Karpas-422 (cell line): ENCODE data around the gene PACRG. TPM values are rescaled to one million over a fixed set of nuclear protein-coding genes. Genes with fewer than 3 reads are reported as not detected.

Experiments
- DNase-seq: peaks from one replicate; pipeline ENCODE4 v3.0.0-alpha.2; 2015
- H2AFZ ChIP-seq: fragments of 200-600 bp; sonication (generic); 2 replicates; pipeline ENCODE4 v1.6.1; 2014; ENCODE audit warnings: antibody characterized with exemption, low read length, mixed read lengths
- H3K27ac ChIP-seq: fragments of 200-600 bp; sonication (generic); 2 replicates; pipeline ENCODE4 v1.5.1; 2014; ENCODE audit warnings: mild to moderate bottlenecking, low read length, moderate library complexity
- H3K27me3 ChIP-seq: fragments of 200-600 bp; sonication (generic); 2 replicates; pipeline ENCODE4 v1.6.1; 2014; ENCODE audit warnings: low read length, mixed read lengths
- H3K36me3 ChIP-seq: fragments of 200-600 bp; sonication (generic); 2 replicates; pipeline ENCODE4 v1.6.1; 2014; ENCODE audit warnings: low read length, mixed read lengths; ENCODE audit not compliant: insufficient read depth
- H3K4me1 ChIP-seq: fragments of 200-600 bp; sonication (generic); 2 replicates; pipeline ENCODE4 v1.6.1; 2014; ENCODE audit warnings: mild to moderate bottlenecking, low read length, mixed read lengths
- H3K4me2 ChIP-seq: fragments of 200-600 bp; sonication (generic); 2 replicates; pipeline ENCODE4 v1.6.1; 2014; ENCODE audit warnings: low read length, low read depth, mild to moderate bottlenecking; ENCODE audit not compliant: poor library complexity, severe bottlenecking
- H3K4me3 ChIP-seq: fragments of 200-600 bp; sonication (generic); 2 replicates; pipeline ENCODE4 v1.5.1; 2014; ENCODE audit warnings: mild to moderate bottlenecking, antibody characterized with exemption, low read length, mixed read lengths
- H3K79me2 ChIP-seq: fragments of 200-600 bp; sonication (generic); 2 replicates; pipeline ENCODE4 v1.6.1; 2014; ENCODE audit warnings: mild to moderate bottlenecking, low read length, mixed read lengths
- H3K9ac ChIP-seq: fragments of 200-600 bp; sonication (generic); 2 replicates; pipeline ENCODE4 v1.6.0; 2014; ENCODE audit warnings: low read length
- H3K9me2 ChIP-seq: fragments of 200-600 bp; sonication (generic), shearing (Covaris generic); replicated peaks from 2 replicates; pipeline ENCODE4 v1.6.0; 2014; ENCODE audit warnings: mild to moderate bottlenecking, low read length, moderate library complexity; ENCODE audit not compliant: insufficient read depth
- H3K9me3 ChIP-seq: fragments of 300-700, 200-600 bp; sonication (generic); 2 replicates; pipeline ENCODE4 v1.6.1; 2014; ENCODE audit warnings: low read length, mixed read lengths
- H4K20me1 ChIP-seq: fragments of 200-600 bp; sonication (generic); 2 replicates; pipeline ENCODE4 v1.6.1; 2014; ENCODE audit warnings: mild to moderate bottlenecking, antibody characterized with exemption, low read length, low read depth; ENCODE audit not compliant: insufficient read depth
- total RNA-seq: library from RNA; depleted of rRNA; stranded (reverse); fragments of >200 nt; shearing (Covaris generic); gene quantifications from 2 replicates; pipeline ENCODE4 v1.2.3, GENCODE V29; 2014; ENCODE audit warnings: low replicate concordance

PACRG gene
- total RNA-seq, 1 experiment from 2014 or later = not detected

DNA sequence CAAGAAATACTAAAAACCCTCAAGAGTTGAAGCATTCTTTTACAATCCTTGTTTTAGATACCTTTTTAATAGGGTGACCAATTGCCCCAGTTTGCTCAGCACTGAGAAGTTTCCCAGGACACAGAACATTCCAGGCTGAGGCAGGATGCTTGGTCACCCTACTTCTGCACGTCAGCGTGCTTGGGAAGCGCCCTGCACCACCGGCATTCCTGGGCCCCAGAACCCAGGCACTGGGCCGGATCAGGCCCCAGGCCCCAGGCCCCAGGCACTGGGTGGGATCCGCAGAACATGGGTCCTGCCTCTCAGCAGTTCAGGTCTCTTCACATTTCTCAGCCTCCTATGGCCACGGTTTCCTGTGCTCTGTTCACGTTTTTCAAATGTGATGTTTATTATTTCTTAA, 472.9 kb downstream of the PACRG start:
- no peaks in the 10 kb centered on the region for H3K9me2 ChIP-seq
- no peaks in the 10 kb centered on the region for H3K36me3 ChIP-seq
- no peak overlapping the region for H3K27ac ChIP-seq
- no peaks in the 10 kb centered on the region for H3K27me3 ChIP-seq
- no peak for DNase-seq
- no peaks in the 10 kb centered on the region for H3K4me1 ChIP-seq
- H3K9me3 ChIP-seq = peaks cover 3% of the 10 kb centered on the region; the same call in 1 of the 2 replicates
- no peak overlapping the region for H3K4me3 ChIP-seq
- H2AFZ ChIP-seq = no peak overlapping the region
- H3K9ac ChIP-seq = no peak overlapping the region
- H3K79me2 ChIP-seq = no peaks in the 10 kb centered on the region
- H4K20me1 ChIP-seq = no peaks in the 10 kb centered on the region
- H3K4me2 ChIP-seq = no peak overlapping the region

DNA sequence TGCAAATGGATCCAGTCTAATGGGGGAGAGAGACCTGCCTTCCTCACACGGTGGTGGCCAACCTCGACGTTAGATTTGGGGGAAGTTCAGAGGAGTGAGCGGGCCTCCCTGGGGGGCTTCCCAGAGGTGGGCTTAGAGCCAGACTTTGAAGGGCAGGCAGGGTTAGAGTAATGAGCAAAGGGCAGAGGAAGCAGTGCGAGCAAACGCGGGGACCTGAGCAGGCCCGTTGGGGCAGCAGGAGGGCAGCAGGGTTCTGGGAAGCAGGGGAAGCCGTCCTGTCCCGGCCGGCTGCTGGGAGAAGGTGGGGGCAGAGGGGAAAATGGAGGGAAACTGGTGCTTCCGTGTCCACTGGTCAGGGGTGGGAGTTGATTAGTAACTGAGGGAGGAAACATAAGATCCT, 474.1 kb downstream of the PACRG start:
- Histone ChIP-seq H2AFZ (no peak overlapping the region), H3K27me3 (no peaks in the 10 kb centered on the region), H3K27ac (no peak overlapping the region), H3K4me3 (no peak overlapping the region), H3K4me1 (no peaks in the 10 kb centered on the region), H3K79me2 (no peaks in the 10 kb centered on the region), H3K9ac (no peak overlapping the region), H3K4me2 (no peak overlapping the region), H3K9me3 (peaks cover 9% of the 10 kb centered on the region), H3K9me2 (no peaks in the 10 kb centered on the region), H4K20me1 (no peaks in the 10 kb centered on the region), H3K36me3 (no peaks in the 10 kb centered on the region)
- DNase-seq = no peak

DNA sequence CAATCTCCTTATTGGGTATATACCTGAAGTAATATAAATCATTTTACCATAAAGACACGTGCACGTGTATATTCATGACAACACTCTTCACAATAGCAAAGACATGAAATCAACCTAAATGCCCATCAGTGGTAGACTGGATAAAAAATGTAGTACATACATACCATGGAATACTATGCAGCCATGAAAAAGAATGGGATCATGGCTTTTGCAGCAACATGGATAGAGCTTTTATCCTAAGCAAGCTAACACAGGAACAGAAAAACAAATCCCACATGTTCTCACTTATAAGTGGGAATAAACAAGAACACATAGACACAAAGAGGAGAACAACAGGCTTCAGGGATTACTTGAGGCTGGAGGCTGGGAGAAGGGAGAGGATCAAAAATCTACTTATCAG, 478.4 kb downstream of the PACRG start:
- DNase-seq = no peak
- H4K20me1 ChIP-seq = no peaks in the 10 kb centered on the region
- no peak overlapping the region for H2AFZ ChIP-seq
- H3K4me1 ChIP-seq = no peaks in the 10 kb centered on the region
- no peaks in the 10 kb centered on the region for H3K27me3 ChIP-seq
- H3K79me2 ChIP-seq = no peaks in the 10 kb centered on the region
- no peak overlapping the region for H3K4me2 ChIP-seq
- H3K9me2 ChIP-seq = no peaks in the 10 kb centered on the region
- H3K4me3 ChIP-seq = no peak overlapping the region
- H3K27ac ChIP-seq = no peak overlapping the region
- H3K36me3 ChIP-seq = no peaks in the 10 kb centered on the region
- H3K9ac ChIP-seq = no peak overlapping the region
- peaks cover 16% of the 10 kb centered on the region for H3K9me3 ChIP-seq

DNA sequence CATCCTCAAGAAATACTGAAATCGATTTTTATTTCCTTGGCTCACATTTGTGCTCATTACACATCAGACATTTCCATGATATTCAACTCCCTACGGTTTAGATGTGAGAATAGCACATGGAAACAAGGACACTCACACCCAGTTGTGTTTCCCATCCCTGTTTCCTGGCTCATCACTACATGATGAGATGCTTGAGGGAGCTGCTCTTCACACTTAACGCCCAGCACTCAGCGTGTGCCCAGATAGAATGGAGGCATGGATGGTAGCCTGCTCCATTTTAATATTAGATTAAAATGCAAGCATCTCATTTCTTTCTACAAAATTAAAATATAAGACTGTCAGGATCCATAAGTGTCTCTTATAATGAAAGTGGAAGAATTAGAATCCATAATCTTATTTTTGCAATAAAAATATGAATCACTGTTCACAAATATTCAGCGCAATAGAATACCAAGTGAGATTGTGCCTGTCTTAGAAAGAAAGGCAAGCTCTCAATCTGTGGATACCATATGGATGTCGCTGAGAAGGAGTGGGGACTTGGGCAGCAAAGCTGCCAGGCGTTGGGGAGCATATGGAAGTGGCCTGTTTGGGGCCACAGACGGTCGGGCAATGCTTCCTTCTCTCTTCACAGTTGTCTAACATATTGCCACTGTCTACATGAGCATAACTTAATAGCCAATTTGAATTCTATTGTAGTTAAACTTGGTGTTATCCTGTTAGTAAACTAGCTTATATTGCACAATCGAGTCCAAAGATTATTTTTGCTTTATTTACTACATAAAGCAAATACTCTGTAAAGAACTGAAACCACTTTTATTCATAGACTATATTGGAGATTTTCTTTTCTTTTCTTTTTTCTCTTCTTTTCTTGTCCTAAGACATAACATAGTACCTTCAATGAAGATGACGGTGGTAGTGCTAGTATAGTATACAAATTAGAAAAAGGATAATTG, 479.9 kb downstream of the PACRG start:
- H3K79me2 ChIP-seq = no peaks in the 10 kb centered on the region

DNA sequence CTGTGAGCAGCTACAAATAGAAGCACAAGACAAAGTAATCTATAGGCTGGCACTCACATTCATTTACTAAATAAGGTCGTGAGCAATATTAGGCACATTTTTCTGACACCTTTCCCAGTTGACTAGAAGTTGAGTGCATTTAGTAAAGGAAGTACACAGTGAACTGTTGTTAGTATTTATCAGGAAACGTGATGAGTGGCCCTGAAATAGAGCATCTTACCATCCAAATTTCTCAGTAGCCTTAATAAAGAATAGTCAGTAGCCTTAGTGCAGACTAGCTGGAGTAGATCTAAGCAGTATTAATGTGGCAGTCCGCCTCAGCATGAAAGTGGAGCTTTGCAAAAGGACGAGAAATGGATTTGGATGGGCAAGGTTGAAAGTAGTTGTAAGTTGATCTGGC, 481.2 kb downstream of the PACRG start:
- Histone ChIP-seq H3K9me2 (no peaks in the 10 kb centered on the region), H3K27me3 (no peaks in the 10 kb centered on the region), H2AFZ (no peak overlapping the region), H3K4me3 (no peak overlapping the region), H3K9ac (no peak overlapping the region), H3K79me2 (no peaks in the 10 kb centered on the region), H4K20me1 (no peaks in the 10 kb centered on the region), H3K27ac (no peak overlapping the region), H3K36me3 (no peaks in the 10 kb centered on the region), H3K4me1 (no peaks in the 10 kb centered on the region), H3K4me2 (no peak overlapping the region), H3K9me3 (peaks cover 17% of the 10 kb centered on the region)
- DNase-seq = no peak

More for the DNA sequence above, 479.9 kb downstream of the PACRG start:
- no peak overlapping the region for H3K9ac ChIP-seq
- no peaks in the 10 kb centered on the region for H3K4me1 ChIP-seq
- DNase-seq = no peak
- H2AFZ ChIP-seq = no peak overlapping the region
- no peaks in the 10 kb centered on the region for H4K20me1 ChIP-seq
- H3K9me3 ChIP-seq = peaks cover 17% of the 10 kb centered on the region
- H3K27me3 ChIP-seq = no peaks in the 10 kb centered on the region
- no peak overlapping the region for H3K27ac ChIP-seq
- H3K9me2 ChIP-seq = no peaks in the 10 kb centered on the region
- H3K36me3 ChIP-seq = no peaks in the 10 kb centered on the region
- H3K4me2 ChIP-seq = no peak overlapping the region
- no peak overlapping the region for H3K4me3 ChIP-seq

DNA sequence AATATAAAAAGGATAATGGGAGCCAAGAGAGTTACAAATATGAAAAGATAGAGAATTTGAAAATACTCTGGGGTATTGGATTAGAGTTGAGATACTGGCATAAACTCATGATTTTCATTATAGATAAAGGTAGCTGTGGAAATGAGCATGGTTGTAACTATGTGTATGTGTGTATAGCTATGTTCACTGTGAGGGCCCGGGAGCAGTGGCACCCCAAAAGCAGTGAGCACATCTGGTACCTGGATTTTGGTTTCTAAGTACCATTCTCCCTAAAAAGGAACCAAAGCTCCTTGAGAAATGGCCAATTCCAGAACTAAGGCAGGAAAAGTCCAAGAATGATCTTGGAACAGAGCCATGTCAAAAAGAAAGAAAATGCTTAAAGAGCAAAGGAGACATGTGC, 484.3 kb downstream of the PACRG start:
- Histone ChIP-seq H4K20me1 (no peaks in the 10 kb centered on the region), H3K4me2 (no peak overlapping the region), H2AFZ (no peak overlapping the region), H3K9me3 (peaks cover 16% of the 10 kb centered on the region), H3K4me1 (no peaks in the 10 kb centered on the region), H3K79me2 (no peaks in the 10 kb centered on the region), H3K27me3 (no peaks in the 10 kb centered on the region), H3K9me2 (no peaks in the 10 kb centered on the region), H3K4me3 (no peak overlapping the region), H3K9ac (no peak overlapping the region), H3K27ac (no peak overlapping the region), H3K36me3 (no peaks in the 10 kb centered on the region)
- DNase-seq = no peak

DNA sequence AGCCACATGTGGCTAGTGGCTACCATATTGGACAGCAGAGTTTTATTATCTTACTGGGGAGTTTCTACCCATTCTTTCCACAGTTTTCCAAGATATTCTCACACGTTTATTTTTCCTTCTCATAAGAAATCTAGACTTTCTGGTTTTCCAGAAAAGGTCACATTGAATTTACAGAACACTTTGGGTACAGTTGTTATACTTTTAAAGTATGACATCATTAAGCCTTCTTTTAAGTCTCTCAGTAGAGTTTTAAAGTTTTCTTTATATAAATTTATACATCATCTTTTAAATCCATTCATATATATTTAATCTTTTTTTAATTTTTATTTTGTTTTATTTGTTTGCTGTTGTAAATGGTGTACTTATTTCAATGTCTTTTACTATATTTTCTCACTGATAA, 486.5 kb downstream of the PACRG start:
- Histone ChIP-seq H3K9me3 (peaks cover 11% of the 10 kb centered on the region), H3K4me2 (no peak overlapping the region)

DNA sequence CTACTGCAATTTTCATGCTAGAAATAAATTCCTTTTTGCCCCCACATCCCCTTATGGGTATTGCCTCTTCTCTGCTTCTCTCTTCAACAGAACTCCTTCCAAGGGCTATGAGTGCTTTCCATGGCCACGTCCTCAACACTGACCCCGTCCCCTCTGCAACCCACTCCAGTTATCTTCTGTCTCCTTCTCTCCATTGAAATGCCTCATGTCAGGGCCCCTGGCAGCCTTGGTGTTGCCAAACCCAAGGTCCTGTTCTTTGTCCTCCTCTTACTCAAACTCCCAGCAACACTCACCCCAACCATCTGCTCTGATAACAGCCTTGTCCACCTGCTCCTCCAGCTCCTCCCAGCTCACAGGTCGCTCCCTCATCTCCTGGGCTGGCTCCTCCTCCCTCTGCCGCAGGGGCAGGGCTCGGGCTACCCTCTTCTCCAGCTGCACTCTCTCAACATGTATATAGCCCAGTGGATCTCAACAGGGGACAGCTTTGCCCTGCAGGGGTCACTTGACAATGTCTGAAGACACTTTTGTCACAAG, 490.7 kb downstream of the PACRG start:
- Histone ChIP-seq H3K4me2 (no peak overlapping the region), H3K79me2 (no peaks in the 10 kb centered on the region), H3K4me3 (no peak overlapping the region), H3K27me3 (no peaks in the 10 kb centered on the region), H3K36me3 (no peaks in the 10 kb centered on the region), H4K20me1 (no peaks in the 10 kb centered on the region), H3K9me2 (no peaks in the 10 kb centered on the region), H2AFZ (no peak overlapping the region), H3K4me1 (no peaks in the 10 kb centered on the region), H3K9ac (no peak overlapping the region), H3K27ac (no peak overlapping the region), H3K9me3 (peaks cover 12% of the 10 kb centered on the region)
- no peak for DNase-seq

More for the DNA sequence above, 486.5 kb downstream of the PACRG start:
- no peaks in the 10 kb centered on the region for H3K9me2 ChIP-seq
- no peaks in the 10 kb centered on the region for H3K4me1 ChIP-seq
- DNase-seq = no peak
- no peak overlapping the region for H3K9ac ChIP-seq
- H4K20me1 ChIP-seq = no peaks in the 10 kb centered on the region
- H2AFZ ChIP-seq = no peak overlapping the region
- H3K36me3 ChIP-seq = no peaks in the 10 kb centered on the region
- H3K79me2 ChIP-seq = no peaks in the 10 kb centered on the region
- H3K27me3 ChIP-seq = no peaks in the 10 kb centered on the region
- H3K27ac ChIP-seq = no peak overlapping the region
- H3K4me3 ChIP-seq = no peak overlapping the region
